HG03571 (cell line): ENCODE data around the gene SGIP1.
A peak's percentile ranks its signal among the peaks of the same experiment; 100 is the strongest.
"Not testable (repeated sequence)": the region's sequence is repeated elsewhere in the genome, so short reads cannot be mapped to it uniquely, and the experiment has no call there.

Experiments used
- ATAC-seq: cut with Tn5 transposase; IDR thresholded peaks from one replicate; pipeline ENCODE4 v1.9.1; 2021; ENCODE audit not compliant: unreplicated experiment

Gene SGIP1

DNA sequence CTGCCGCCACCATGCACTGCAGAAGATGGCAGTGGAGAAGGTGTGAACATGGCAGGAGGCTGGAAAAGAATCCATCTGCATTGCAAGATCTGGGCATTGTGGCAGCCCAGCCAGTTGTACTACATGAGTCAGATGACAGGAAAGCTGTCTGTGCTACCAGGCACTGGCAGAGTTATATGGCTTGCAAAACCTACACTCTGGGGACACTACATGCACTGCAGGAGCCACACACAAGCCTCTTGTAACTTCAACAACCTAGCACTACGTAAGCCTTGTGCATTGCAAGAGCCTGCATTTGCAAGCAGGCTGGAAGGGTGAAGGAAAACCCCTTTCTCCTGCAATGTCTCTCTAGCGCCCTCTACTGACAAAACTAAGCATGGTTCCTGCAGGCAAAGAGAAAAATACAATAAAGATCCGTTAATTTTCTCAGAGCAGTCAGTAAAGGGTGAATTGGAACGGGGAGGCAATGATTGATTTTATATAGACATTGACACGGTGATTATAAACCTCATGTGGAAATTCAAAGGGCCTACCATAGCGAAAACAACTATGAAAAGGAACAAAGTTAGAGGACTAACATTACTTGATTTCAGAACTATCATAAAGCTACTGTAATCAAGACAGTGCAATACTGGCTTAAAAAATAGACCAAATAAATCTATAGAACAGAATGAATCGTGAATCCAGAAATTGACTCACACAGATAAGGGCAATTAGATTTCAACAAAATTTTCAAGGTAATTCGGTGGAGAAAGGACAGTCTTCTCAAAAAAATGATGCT is 192.1 kb downstream of the SGIP1 start:
- peak; percentile 75 for ATAC-seq

DNA sequence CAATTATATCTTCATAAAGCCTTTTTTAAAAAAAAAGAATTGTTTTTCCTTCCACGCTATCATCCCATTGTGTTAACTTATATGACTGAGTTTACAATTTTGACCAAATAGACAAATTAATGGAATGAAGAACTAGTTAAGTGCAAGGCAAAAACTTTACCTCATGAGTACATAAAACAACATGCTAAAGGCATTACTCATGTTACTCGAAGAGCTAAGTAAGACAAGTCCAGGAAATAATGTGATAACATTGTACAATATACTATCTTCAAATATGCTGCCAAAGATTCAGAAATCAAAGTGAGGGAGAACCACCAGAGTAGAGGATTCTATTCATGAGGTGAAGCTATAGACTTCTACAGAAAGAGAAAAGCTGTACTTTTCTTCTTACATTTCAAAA is 194.1 kb downstream of the SGIP1 start:
- ATAC-seq = no peak

DNA sequence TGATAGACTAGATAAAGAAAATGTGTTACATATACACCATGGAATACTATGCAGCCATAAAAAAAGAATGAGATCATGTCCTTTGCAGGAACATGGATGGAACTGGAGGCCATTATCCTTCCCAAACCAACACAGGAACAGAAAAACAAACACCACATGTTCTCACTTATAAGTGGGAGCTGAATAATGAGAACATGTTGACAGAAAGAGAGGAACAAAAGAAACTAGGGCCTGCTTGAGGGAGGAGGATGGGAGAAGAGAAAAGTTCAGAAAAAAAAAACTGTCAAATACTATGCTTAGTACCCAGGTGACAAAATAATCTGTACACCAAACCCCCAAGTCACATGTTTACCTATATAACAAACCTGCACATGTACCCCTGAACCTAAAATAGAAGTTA is 194.8 kb downstream of the SGIP1 start:
- not testable (repeated sequence) for ATAC-seq

- ATAC-seq = no peak
These were observed 195.2 kb downstream of the SGIP1 start for GRCh38 chr1:66729119-66729518.

DNA sequence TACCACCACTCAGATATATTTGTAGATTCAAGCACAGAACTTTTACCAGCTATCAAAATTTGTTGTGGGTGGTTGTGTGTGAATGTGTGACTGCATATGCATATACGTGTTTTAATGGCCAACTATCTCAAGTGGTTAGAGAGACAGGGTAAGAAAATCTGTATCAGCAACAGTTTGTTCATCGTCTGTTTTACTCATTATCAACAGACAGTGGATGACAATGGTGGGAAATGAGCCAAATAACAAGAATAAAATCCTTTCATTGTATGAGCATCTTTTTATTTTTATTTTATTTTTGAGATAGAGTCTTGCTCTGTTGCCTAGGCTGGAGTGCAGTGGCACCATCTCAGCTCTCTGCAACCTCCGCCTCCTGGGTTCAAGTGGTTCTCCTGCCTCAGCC is 195.6 kb downstream of the SGIP1 start:
- no peak for ATAC-seq

- no peak for ATAC-seq
These were observed 196.5 kb downstream of the SGIP1 start for GRCh38 chr1:66730462-66730861.

GRCh38 chr1:66731170-66731865 is 197.4 kb downstream of the SGIP1 start:
- no peak for ATAC-seq

DNA sequence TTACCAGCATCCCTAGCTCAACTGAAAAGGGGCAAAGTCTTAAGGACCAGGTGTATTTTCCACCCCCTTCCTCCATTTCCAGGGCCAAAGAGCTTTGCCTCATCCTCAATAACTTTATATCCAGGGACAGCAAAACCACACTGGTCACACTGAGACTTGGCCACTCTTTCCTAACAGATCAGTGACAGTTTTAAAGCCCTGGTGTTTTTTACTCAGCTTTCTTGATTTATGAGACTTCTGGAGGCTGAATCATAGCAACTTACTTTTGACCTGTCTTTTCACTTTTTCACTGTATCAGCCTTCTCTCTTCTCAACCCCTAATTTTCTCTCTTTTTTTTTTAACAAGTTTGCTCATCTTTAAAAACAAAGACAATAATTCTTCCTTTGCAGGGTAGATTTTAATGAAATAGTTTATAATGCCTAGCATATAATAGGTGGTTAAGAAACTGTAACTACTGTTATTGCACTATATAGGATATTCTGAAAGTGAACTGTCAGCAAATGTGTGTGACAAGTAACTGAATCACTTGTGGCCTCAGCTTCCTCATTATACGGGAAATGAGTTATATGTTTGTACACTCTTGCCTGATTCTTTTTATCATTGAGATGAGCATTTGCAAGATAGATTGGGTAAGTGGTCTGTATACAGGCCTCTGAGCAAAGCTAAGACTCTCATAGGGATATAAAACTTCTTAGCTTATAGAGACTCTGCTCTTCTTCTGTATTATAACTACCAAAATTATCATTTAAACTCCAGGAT is 198.6 kb downstream of the SGIP1 start:
- ATAC-seq = no peak

- no peak for ATAC-seq
These were observed 199.5 kb downstream of the SGIP1 start for GRCh38 chr1:66733348-66734017.

DNA sequence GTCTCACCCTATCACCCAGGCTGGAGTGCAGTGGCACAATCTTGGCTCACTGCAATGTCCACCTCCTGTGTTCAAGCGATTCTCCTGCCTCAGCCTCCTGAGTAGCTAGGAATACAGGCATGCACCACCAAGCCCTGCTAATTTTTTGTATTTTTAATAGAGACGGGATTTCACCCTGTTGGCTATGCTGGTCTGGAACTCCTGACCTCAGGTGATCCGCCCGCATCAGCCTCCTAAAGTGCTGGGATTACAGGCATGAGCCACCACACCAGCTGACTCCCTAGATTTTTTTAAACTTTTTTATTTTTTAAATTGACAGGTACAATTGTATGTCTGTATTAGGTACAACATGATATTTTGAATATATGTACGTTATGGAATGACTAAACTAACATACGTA is 200.6 kb downstream of the SGIP1 start:
- not testable (repeated sequence) for ATAC-seq

GRCh38 chr1:66737836-66738235 is 203.9 kb downstream of the SGIP1 start:
- ATAC-seq = no peak

- no peak for ATAC-seq
These were observed 205.6 kb downstream of the SGIP1 start for GRCh38 chr1:66739401-66740157.

DNA sequence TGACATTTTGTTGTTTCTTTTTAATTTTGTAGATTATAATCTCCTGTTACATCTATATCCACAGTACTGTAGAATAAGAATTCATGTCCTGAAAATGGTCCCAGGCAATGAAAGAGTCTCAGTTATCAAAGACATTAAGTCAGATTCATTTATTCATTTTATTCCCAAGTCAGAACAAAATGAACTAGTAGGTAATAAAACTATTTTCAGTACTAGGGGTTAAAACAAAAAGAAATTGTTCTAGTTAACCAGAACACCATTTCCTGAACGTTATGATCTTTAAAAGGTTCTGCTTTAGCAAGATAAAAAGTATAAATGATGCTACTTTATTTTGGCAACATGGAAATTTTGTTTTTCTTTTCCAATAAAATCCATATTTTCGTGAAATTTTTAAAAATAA is 211.5 kb downstream of the SGIP1 start:
- no peak for ATAC-seq

DNA sequence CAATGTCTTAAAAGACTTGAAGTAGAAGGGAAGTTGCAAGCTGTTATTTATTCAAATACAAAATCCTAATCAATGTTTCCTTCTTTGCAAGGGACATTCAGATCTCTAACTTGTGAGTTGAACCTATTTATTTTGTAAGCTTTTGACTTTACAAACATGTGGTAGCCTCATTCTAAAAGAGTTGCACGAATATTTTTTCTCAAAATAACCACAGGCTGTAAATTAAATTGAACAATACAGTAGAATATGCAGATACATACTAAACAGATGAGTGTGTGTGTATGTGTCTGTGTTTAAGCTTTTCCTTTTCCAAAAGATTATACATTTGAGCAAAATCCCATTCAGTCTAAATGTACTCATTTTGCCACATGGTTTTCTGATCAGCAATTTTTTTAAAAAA is 213.5 kb downstream of the SGIP1 start:
- ATAC-seq = no peak

DNA sequence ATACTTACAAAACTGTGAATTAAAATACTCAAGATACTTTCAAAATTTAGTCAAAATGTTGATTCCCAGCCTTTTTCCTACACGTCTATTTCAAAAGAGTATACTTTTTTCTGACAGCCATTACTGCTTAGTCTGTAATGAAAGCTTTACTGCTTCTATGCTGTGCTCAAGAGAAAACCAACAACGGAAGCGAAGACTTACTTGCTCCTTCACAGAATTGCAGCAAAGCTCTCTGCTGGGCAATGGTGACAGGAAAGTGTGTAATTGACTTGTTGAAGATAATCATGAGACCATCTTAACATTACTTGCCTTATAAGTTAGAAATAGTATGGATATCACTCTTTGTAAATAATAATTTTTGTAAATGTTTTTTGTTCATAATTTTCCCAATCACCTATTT is 216.6 kb downstream of the SGIP1 start:
- ATAC-seq = no peak

- no peak for ATAC-seq
These were observed 217.2 kb downstream of the SGIP1 start for GRCh38 chr1:66751160-66751559.

DNA sequence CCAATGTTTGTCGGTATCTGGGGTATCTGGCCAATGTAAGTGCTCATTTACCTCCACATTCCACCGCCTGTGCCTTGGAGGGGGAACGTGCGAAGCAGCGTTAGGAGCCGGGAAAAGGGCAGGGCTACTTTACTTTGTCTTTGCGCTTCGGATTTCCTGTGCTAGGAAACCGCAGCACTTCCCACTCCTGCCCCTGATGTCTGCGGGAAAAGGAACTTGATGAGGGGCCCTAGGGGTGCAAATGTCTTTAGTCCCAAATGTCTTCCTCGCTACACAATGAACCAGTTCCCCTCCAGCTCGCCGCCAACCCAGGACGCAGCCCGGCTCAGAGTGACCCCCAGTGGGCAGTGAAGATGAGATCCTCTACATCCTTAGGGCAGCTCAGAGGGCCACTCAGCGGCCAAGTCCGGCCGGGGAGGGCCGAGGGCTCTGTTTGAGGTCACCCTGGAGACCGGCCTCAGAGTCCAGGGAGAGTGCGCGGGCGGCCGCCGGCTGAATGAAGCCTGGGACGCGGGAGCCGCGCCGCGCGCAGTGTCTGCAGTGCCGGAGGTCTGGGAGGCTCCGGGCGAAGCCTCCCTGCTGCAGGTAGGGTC is 218.1 kb downstream of the SGIP1 start, which contains the start of gene DYNLT5:
DYNLT5 (plus strand) TSS at position 460 of the 593 bp plus-strand sequence. CDS start 2,200 bp downstream, outside the sequence.
- no peak for ATAC-seq

- ATAC-seq = no peak
These were observed 218.9 kb downstream of the SGIP1 start for GRCh38 chr1:66752671-66753371.

DNA sequence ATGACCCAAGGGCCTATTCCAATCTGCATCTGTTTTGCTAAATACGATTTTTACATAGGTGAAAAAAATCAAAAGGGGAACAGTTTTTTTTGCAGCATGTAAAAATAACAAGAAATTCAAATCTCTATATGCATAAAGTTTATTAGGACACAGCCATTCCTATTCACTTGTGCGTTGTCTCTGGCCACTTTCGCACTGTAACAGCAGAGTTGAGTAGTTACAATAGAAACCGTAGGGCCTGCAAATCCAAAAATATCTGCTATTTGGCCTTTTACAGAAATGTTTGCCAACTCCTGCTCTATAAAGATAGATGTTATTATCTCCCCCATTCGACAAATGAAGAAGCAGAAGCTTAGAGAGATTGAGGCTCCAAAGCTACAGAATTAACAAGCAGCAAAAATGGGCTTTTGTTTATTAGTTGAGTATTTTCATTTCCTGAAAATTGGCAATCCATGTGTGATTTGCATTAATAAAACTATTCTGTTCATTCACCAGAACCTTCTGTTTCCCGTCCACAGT is 223.8 kb downstream of the SGIP1 start:
- peak; percentile 21 for ATAC-seq
